Measurements from ENCODE around the gene TMC8. TPM values are rescaled to one million over a fixed set of nuclear protein-coding genes. Genes with fewer than 3 reads are reported as not detected.

The TMC8 gene
- total RNA-seq, 1 donor from 2014 or later = 234 TPM

GRCh38 chr17:78122216-78122930 lies 8.2 kb upstream of the TMC8 start:
- Mint-ChIP-seq H3K4me1 (ENCODE audit: low read depth) (peaks cover 46% of the 10 kb centered on the region), H3K4me3 (peak overlapping the region; percentile 73), H3K27ac (peak overlapping the region; percentile 70), H3K36me3 (ENCODE audit: low read depth) (peaks cover 46% of the 10 kb centered on the region), H3K27me3 (ENCODE audit: insufficient read depth) (no peaks in the 10 kb centered on the region), H3K9me3 (no peaks in the 10 kb centered on the region)
- intact Hi-C loops (cut with micrococcal nuclease) = no loop called here
- no peak for DNase-seq (ENCODE audit: low spot score)

GRCh38 chr17:78122931-78123249 lies 7.7 kb upstream of the TMC8 start:
- Mint-ChIP-seq H3K9me3 (no peaks in the 10 kb centered on the region), H3K4me3 (peak overlapping the region; percentile 73), H3K27ac (peak overlapping the region; percentile 42), H3K27me3 (ENCODE audit: insufficient read depth) (no peaks in the 10 kb centered on the region), H3K4me1 (ENCODE audit: low read depth) (peaks cover 47% of the 10 kb centered on the region), H3K36me3 (ENCODE audit: low read depth) (peaks cover 45% of the 10 kb centered on the region)
- no peak for DNase-seq (ENCODE audit: low spot score)
- intact Hi-C loops (cut with micrococcal nuclease) = no loop called here

GRCh38 chr17:78123258-78123929 lies 7.2 kb upstream of the TMC8 start:
- Mint-ChIP-seq H3K36me3 (ENCODE audit: low read depth) (peaks cover 42% of the 10 kb centered on the region), H3K4me3 (peak overlapping the region; percentile 73), H3K27ac (peak overlapping the region; percentile 42), H3K27me3 (ENCODE audit: insufficient read depth) (no peaks in the 10 kb centered on the region), H3K9me3 (no peaks in the 10 kb centered on the region), H3K4me1 (ENCODE audit: low read depth) (peaks cover 47% of the 10 kb centered on the region)
- no peak for DNase-seq (ENCODE audit: low spot score)
- intact Hi-C loops (cut with micrococcal nuclease) = no loop called here

- intact Hi-C loops (cut with micrococcal nuclease) = no loop called here
- Mint-ChIP-seq H3K4me1 (ENCODE audit: low read depth) (peaks cover 52% of the 10 kb centered on the region), H3K27me3 (ENCODE audit: insufficient read depth) (no peaks in the 10 kb centered on the region), H3K27ac (peak overlapping the region; percentile 42), H3K9me3 (no peaks in the 10 kb centered on the region), H3K4me3 (peak overlapping the region; percentile 73), H3K36me3 (ENCODE audit: low read depth) (peaks cover 41% of the 10 kb centered on the region)
- DNase-seq (ENCODE audit: low spot score) = no peak
Observed at GRCh38 chr17:78124081-78124835, 6.3 kb upstream of the TMC8 start.

GRCh38 chr17:78124836-78125137 lies 5.8 kb upstream of the TMC8 start:
- H3K4me1 Mint-ChIP-seq (ENCODE audit: low read depth) = peaks cover 57% of the 10 kb centered on the region
- intact Hi-C loops (cut with micrococcal nuclease) = no loop called here
- DNase-seq (ENCODE audit: low spot score) = no peak
- H3K27ac Mint-ChIP-seq = no peak overlapping the region
- H3K4me3 Mint-ChIP-seq = peak overlapping the region; percentile 90
- H3K36me3 Mint-ChIP-seq (ENCODE audit: low read depth) = peaks cover 39% of the 10 kb centered on the region
- H3K9me3 Mint-ChIP-seq = no peaks in the 10 kb centered on the region
- H3K27me3 Mint-ChIP-seq (ENCODE audit: insufficient read depth) = no peaks in the 10 kb centered on the region

- H3K36me3 Mint-ChIP-seq (ENCODE audit: low read depth) = peaks cover 37% of the 10 kb centered on the region
- H3K4me1 Mint-ChIP-seq (ENCODE audit: low read depth) = peaks cover 61% of the 10 kb centered on the region
- intact Hi-C loops (cut with micrococcal nuclease) = no loop called here
- DNase-seq (ENCODE audit: low spot score) = no peak
- no peaks in the 10 kb centered on the region for H3K9me3 Mint-ChIP-seq
- H3K4me3 Mint-ChIP-seq = peak overlapping the region; percentile 90
- no peaks in the 10 kb centered on the region for H3K27me3 Mint-ChIP-seq (ENCODE audit: insufficient read depth)
- H3K27ac Mint-ChIP-seq = no peak overlapping the region
Observed at GRCh38 chr17:78125138-78125913, 5.2 kb upstream of the TMC8 start.

- DNase-seq (ENCODE audit: low spot score) = no peak
- Mint-ChIP-seq H3K36me3 (ENCODE audit: low read depth) (peaks cover 31% of the 10 kb centered on the region), H3K9me3 (no peaks in the 10 kb centered on the region), H3K27ac (peak overlapping the region; percentile 67), H3K4me1 (ENCODE audit: low read depth) (peaks cover 57% of the 10 kb centered on the region), H3K4me3 (peak overlapping the region; percentile 90), H3K27me3 (ENCODE audit: insufficient read depth) (no peaks in the 10 kb centered on the region)
- intact Hi-C loops (cut with micrococcal nuclease) = no loop called here
Observed at GRCh38 chr17:78125976-78126894, 4.3 kb upstream of the TMC8 start.

- intact Hi-C loops (cut with micrococcal nuclease) = no loop called here
- no peak for DNase-seq (ENCODE audit: low spot score)
- Mint-ChIP-seq H3K4me1 (ENCODE audit: low read depth) (peaks cover 51% of the 10 kb centered on the region), H3K27me3 (ENCODE audit: insufficient read depth) (no peaks in the 10 kb centered on the region), H3K9me3 (no peaks in the 10 kb centered on the region), H3K27ac (peak overlapping the region; percentile 87), H3K4me3 (peak overlapping the region; percentile 90), H3K36me3 (ENCODE audit: low read depth) (peaks cover 26% of the 10 kb centered on the region)
Observed at GRCh38 chr17:78126895-78127238, 3.7 kb upstream of the TMC8 start.

- peak overlapping the region; percentile 87 for H3K27ac Mint-ChIP-seq
- peaks cover 25% of the 10 kb centered on the region for H3K36me3 Mint-ChIP-seq (ENCODE audit: low read depth)
- H3K9me3 Mint-ChIP-seq = no peaks in the 10 kb centered on the region
- H3K4me1 Mint-ChIP-seq (ENCODE audit: low read depth) = peaks cover 48% of the 10 kb centered on the region
- H3K27me3 Mint-ChIP-seq (ENCODE audit: insufficient read depth) = no peaks in the 10 kb centered on the region
- peak overlapping the region; percentile 90 for H3K4me3 Mint-ChIP-seq
- DNase-seq (ENCODE audit: low spot score) = peak; percentile 67
- intact Hi-C loops (cut with micrococcal nuclease) = no loop called here
Observed at GRCh38 chr17:78127239-78127887, 3.2 kb upstream of the TMC8 start.

- Mint-ChIP-seq H3K27me3 (ENCODE audit: insufficient read depth) (no peaks in the 10 kb centered on the region), H3K27ac (peak overlapping the region; percentile 87), H3K4me1 (ENCODE audit: low read depth) (peaks cover 44% of the 10 kb centered on the region), H3K4me3 (peak overlapping the region; percentile 90), H3K9me3 (no peaks in the 10 kb centered on the region), H3K36me3 (ENCODE audit: low read depth) (peaks cover 22% of the 10 kb centered on the region)
- intact Hi-C loops (cut with micrococcal nuclease) = loop anchor here (1.0 to 2.0 kb wide), 2 partner anchors 40 to 1391 kb away; partner anchors contain the start of genes SRSF2 and SYNGR2
- no peak for DNase-seq (ENCODE audit: low spot score)
Observed at GRCh38 chr17:78127888-78128550, 2.6 kb upstream of the TMC8 start.

- Mint-ChIP-seq H3K27ac (peak within 1 kb of the TSS; percentile 99), H3K4me1 (ENCODE audit: low read depth) (peaks cover 44% of the 10 kb centered on the region), H3K9me3 (no peaks in the 10 kb centered on the region), H3K4me3 (peak within 1 kb of the TSS; percentile 98), H3K27me3 (ENCODE audit: insufficient read depth) (no peaks in the 10 kb centered on the region), H3K36me3 (ENCODE audit: low read depth) (peaks cover 21% of the 10 kb centered on the region)
- intact Hi-C loops (cut with micrococcal nuclease) = loop anchor here (1.0 to 2.0 kb wide), 4 partner anchors 7 to 1392 kb away; partner anchors contain the start of genes AFMID, SRSF2, SYNGR2 and TK1
- peak; percentile 56 for DNase-seq (ENCODE audit: low spot score)
Observed at GRCh38 chr17:78128551-78129350, 1.8 kb upstream of the TMC8 start, which contains the start of gene TMC6. Gene TMC6 (minus strand): TSS chr17:78128755. CDS start chr17:78126832, 1,923 bp downstream.
